GM19438 (cell line): ENCODE measurements around the gene PNMA6E.
"Not testable (repeated sequence)": the region's sequence is repeated elsewhere in the genome, so short reads cannot be mapped to it uniquely, and the experiment has no call there.

ENCODE experiments used
- ATAC-seq: cut with Tn5 transposase; IDR thresholded peaks from one replicate; pipeline ENCODE4 v1.9.1; 2021; ENCODE audit warnings: low read depth; ENCODE audit not compliant: unreplicated experiment

The PNMA6E gene

DNA sequence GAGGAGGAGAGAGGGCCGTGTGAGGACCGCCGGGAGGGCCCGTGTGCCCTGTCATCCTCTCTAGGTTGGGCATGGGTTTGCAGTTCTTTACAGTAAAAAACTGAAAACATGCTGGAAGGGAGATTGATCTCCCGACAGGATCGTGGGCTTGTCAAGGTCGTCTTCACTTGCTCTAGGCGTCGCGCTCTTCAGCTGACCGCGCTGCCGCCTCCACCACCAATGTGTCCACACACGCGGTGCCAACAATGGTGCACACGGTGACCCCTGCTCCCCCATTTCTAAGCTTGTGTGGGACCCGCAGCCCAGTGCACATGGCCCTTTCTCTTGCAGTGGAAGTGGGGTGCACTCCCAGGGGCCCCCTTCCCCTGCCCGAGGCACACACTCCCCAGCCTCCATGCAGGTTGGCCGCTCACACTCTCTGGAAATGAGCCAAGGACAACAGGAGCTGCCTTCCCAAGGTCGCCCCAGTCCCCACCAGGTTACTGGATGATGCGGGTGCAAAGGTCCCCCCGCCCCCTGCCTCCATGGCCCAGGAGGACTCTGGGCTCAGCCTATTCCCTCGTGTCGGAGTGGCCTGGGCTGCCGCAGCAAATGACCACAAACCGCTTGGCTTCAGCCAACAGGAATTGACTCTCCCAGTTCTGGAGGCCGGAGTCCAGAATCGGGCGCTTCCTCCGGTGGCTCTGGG lies 8.4 kb upstream of the PNMA6E start:
- no peak for ATAC-seq

- no peak for ATAC-seq
These were observed 7.8 kb upstream of the PNMA6E start for GRCh38 chrX:153408871-153409351.

DNA sequence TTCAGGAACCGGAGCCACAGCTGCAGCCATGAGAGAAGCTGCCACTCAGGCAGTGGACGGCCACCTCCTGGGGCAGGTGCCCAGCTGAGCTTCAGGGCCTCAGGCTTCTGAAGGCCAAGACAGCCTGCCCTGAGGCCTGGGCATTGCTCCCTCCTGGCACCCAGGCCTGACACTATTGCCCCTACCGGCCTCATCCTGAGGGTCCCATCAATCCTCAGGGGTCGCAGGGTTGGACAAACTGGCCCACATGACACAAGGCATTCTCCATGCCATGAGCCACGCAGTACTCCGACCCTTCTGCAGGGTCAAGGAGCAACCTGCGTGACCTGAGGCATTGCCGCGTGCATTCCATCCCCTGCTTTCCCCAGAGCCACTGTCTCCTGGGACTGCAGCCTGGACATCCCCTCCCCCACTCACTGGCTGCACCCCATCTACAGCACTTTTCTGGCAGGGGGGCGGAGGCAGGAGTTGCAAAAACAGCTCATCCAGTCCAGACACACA lies 7.1 kb upstream of the PNMA6E start:
- ATAC-seq, result no peak

- no peak for ATAC-seq
These were observed 6.6 kb upstream of the PNMA6E start for GRCh38 chrX:153407736-153408135.

DNA sequence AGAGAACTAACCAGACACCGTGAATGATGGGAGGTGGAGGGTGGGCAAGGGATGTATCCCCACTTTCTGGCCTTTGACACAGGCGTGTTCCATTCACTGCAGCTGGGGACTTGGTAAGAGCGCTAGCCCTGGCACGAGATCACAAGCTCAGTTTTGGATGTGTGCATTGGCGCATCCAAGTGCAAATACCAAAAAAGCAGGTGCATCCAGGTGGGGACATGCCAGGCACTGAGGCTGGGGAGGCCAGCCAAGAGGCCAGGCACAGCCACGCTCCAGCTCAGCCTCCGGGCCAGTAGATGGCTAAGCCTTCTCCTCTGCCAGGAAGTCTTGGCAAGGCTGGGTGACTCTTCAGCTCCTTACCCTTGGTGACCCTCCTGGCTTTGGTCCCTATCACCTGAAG lies 5.8 kb upstream of the PNMA6E start:
- ATAC-seq, result no peak

DNA sequence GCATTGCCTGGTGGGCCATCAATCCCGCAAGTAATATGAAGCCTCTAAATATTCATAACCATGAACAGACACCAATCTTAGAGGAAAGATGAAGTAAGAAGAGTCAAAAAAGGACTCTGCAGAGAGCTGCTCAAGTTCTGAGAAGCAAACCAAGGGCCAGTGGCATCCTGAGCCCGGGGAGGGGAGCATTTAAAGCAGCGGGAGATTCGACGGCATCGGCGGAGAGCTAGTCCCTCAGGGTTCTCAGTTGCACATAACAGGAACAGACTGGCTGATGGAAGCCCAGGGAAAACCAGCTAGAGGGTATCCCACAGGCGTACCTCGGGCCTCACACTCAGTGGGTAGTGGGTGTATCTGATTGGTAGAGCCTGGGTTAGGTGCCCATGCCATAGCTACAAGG lies 4.9 kb upstream of the PNMA6E start:
- no peak for ATAC-seq

- ATAC-seq, result no peak
These were observed 4.3 kb upstream of the PNMA6E start for GRCh38 chrX:153405426-153405825.

GRCh38 chrX:153404333-153404732 lies 3.2 kb upstream of the PNMA6E start:
- not testable (repeated sequence) for ATAC-seq

DNA sequence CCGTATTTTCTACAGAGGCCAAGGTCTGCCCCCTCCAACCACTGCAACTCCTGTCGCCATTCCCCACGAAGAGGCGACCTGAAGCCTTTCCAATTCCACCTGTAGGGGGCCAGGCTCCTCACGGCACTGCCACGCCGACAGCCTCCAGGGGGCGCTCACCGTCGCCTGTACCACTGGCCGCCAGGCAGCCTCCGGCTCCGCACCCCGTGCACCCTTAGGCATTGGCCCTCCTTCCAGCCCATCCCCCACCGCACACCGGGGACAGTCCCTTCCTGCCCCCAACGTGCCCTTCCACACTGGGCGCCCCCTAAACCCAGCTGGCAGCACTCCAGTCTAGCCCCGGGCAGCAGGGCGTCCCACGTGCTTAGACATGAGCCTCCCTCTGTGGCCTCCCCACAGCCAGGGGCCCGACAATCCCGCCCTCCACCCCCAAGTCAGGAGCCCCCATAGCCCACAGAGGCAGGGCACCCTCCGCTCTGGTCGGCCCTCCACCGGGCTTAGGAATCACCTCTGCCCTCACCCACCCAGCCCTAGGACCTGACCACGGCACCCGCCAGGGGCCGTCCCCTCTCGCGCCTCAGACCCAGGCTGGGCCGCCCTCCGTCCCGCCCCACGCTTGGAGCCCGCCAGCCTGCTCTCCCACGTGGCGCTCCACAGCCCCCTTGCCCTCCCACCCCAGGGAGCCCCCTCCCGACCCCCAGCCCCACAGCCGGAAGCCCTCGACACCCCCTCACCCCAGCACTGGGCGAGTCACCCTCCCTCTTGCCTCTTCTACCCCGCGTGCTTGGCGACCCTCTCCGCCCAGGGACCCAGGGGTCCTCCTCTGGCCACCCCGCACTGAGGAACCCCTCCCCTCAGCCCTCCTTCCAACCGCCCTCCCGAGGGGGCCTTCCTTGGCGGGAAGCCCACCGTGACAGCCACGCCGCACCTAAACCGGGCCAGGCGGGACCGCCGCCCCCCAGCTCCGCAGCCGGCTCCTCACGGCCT lies 711 bp downstream of the PNMA6E start:
- ATAC-seq, result no peak

- ATAC-seq, result no peak
These were observed 2.7 kb downstream of the PNMA6E start for GRCh38 chrX:153398275-153398960.

DNA sequence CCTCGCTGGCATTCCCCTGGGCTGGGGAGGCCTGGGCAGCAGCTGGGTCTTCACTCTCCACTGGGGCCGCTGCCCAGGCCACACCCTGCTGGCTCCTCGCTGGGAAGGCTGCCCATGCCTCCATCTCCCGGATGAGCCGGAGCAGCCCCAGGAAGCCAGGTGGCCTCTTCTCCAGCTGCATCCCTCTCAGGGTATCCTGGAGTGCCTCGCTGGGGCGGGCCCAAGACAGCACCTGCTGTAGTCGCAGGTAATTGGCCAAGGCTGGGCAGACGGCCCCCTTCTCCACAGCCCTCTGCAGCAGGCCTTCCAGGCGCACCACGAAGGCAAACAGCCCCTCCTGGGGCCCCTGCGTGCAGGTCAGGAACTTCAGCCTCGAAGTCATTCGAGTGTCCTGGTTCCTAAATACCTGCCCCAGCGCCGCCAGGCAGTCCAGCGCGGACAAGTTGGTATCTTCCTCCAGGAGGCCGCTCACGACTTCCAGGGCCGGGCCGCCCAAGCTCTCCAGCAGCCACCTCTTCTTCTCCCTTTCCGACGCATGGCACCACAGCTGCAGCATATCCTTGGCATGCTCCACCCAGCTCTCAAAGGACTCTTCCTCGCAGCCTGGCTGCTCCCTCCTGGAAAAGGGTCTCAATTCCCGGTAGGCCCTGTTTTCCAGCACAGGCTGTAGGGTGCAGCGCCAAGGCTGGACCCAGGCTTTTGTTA lies 3.7 kb downstream of the PNMA6E start:
- ATAC-seq, result no peak

DNA sequence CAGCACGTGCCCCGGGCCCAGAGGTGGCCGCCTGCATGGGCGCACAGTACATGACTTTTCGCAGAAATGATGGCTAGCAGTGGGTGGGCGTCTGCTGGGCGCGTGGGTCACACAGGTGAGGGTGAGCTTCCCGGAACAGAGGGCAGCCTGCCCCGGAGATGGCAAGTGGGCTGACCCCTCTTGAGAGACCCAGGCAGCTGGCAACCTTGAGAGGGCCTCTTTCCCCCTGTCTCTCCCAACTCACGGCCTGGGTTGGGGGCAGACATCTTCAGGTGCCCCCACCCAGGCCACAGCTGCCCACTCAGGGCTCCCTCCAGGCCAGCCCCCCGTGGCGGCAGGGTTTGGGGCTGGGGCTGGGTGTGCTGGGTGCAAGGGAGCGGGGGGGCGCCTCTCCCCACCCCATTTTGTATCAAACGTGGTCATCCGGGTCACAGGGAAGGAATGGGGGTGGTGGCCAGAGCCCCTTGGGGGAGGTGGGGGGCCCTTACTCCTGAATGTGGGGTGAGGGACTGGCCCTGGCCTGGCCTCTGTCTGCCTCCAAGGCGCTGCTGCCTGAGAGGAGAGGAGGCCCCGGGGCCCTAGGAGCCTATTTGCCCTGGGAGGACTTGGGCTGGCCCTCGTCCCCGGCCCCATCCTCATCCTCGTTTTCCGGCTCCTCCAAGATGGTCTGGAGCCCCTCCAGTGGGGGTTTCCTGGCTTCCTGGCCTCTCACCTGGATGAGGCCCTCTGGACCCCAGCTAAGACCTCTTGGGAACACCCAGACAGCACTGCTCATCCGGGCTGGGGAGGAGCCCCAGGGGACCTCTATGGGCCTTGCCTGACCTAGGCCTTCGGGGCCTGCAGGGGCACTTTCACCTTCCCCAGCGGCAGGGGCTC lies 4.6 kb downstream of the PNMA6E start:
- ATAC-seq, result no peak

DNA sequence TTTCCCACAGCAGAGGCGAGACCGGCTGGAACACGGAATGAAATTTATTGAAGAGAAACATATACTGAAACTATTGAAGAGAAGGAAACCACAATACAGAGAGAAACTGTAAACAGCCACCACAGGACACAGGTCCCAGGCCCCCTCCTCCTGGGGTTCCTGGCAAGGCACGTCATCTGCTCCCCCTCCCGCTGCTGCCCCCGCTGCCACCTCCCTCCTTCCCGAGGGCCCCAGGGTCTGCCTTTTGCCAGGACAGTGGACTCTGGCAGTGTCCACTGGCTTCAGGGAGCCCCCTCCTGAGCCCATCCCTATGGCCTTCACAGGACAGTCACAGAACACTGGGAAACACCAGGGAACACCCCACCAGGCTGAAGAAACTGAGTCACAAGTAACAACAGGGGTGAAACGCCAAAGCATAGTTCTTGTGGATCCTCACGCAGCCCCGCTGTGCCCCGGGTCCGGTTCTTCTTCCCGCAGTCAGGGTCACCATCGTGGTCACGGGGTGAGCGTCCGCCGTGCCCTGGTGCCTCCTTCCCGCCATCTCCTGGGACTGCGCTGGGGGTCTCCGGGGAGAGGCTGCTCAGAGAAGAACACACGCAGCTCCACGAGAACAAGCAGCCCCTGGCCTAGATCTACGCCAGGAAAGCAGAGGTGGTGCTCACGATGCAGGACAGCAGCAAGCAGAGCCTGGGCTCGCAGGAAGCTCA lies 5.4 kb downstream of the PNMA6E start:
- ATAC-seq, result no peak

GRCh38 chrX:153394612-153395011 lies 6.5 kb downstream of the PNMA6E start:
- ATAC-seq, result no peak

DNA sequence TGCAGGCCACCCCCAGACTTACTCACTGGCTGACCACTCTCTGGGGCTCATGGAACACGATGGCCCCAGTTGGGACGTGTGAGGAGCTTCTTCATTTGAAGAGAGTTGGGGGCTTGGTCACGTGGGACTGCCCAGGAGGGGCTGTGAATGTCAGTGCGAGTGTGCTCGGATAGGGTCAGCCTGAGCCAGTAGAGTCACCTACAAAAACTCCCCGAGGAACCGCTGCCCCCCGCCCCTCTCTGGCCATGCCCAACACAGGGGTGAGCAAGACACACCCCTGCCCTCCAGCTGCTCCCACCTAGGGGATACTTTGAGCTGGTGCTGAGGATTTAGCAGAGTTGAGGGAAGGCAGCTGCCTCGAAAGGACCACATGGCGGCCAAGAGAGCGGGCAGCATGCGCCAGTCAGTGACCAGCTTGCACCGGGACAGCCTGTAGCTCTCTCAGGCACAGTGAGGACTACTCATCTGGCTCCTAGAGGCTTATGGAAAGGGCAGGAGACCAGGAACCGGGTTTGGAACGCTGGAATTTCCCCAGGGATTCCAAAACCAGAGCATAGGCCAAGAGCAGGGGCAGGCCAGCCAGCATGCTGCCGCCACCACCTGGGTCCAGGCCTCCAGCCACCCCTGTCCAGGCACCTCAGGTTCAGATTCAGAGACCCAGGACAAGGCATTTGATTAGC lies 8.4 kb downstream of the PNMA6E start:
- no peak for ATAC-seq

DNA sequence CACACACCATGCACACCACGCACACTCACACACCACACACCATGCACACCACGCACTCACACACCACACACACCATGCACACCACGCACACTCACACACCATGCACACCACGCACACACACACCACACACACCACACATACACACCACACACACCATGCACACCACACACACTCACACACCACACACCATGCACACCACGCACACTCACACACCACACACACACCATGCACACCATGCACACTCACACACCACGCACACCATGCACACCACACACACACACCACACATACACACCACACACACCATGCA lies 11.7 kb downstream of the PNMA6E start:
- ATAC-seq, result not testable (repeated sequence)

DNA sequence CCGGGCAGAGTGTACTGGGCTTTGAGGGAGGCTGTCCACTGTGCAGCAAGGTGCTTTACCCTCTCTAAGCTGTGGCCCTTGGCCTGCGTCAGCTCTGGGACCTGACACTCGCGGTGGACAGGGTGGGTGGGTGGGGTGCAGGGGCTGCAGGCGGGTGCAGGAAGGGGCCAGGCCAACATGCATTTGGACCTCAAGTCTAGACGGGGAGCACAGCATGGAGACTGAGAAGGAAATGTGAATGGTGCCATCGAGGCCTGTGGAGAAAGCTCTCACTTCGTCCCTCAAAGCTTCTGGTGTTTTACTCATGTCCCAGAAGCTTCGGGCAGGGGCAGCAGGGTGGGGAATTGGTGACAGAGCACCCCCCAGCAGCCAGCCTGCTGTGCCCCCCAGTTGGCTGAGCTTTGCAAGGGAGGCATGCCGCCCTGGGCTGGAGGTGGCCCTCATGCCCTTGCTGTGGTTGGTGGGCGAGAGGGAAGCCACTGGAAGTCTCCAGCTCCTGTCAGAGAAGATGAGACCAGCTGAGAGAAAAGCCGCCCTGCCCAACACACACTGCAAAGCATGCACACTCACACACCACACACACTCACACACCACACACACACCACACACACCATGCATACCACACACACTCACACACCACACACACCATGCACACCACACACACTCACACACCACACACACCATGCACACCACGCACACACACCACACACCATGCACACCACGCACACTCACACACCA lies 12.3 kb downstream of the PNMA6E start:
- ATAC-seq, result no peak
